ENCODE measurements around the gene AURKAIP1. TPM values are rescaled to one million over a fixed set of nuclear protein-coding genes. Genes with fewer than 3 reads are reported as not detected.

The AURKAIP1 gene
- total and polyA plus RNA-seq, 2 donors (not counting 1 experiment from before 2014, with no cell fraction given), result 42.2 to 85.2 TPM

DNA sequence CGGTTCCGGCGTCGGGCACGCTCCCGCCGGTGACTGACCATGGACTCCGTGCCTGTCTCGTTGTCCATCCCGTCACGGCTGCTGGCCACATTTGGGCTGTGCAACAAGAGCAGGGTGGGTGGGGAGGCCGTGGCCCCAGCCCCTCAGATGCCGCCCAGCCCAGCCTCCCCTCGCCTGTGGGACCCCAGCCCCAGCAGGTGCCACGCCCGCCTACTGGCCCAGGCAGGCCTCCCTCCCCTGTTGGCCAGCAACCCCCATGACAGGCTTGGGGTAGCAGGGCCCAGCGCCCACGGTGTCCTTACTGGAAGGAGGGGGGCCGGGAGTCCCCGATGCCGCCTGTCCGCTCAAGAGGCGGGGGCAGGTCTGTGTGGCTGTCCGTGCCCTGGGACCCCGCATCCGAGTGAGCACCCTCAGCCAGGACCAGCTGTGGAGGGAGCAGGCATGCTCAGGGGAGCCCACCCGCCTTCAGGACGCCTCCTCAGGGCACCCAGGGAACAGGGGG is 32.9 kb downstream of the AURKAIP1 start:
- Histone ChIP-seq H3K36me3 (ENCODE audit: control insufficient read depth, insufficient read depth, low read length) (peaks cover 29% of the 10 kb centered on the region), H3K4me3 (replicated peaks in 1 of 4; ENCODE audit: control extremely low read depth in 1 of 4, insufficient read depth in 1 of 4, low read depth in 3 of 4, low read length in 4 of 4) (no peak overlapping the region), H3K27me3 (ENCODE audit: control insufficient read depth, insufficient read depth, low read length) (no peaks in the 10 kb centered on the region), H3K9ac (ENCODE audit: insufficient read depth, low read length) (no peak overlapping the region), H3K79me2 (ENCODE audit: control insufficient read depth, insufficient read depth, low read length) (peaks cover 62% of the 10 kb centered on the region), H3K4me2 (ENCODE audit: extremely low read depth, insufficient read depth, low read length) (no peak overlapping the region), H4K20me1 (ENCODE audit: control insufficient read depth, extremely low read depth, insufficient read depth, low read length) (no peaks in the 10 kb centered on the region), H3K27ac (ENCODE audit: insufficient read depth, low read length) (no peak overlapping the region), H2AFZ (ENCODE audit: low read length) (no peak overlapping the region), H3K9me3 (ENCODE audit: control insufficient read depth, insufficient read depth, low read depth, low read length) (no peaks in the 10 kb centered on the region), H3K4me1 (ENCODE audit: control insufficient read depth, extremely low read depth, insufficient read depth, low read length) (peaks cover 25% of the 10 kb centered on the region)
- TF ChIP-seq EZH2 (IDR thresholded peaks at IDR 0.05; ENCODE audit: low read length, missing control alignments), result no peak
- TF ChIP-seq, protein P1, sequence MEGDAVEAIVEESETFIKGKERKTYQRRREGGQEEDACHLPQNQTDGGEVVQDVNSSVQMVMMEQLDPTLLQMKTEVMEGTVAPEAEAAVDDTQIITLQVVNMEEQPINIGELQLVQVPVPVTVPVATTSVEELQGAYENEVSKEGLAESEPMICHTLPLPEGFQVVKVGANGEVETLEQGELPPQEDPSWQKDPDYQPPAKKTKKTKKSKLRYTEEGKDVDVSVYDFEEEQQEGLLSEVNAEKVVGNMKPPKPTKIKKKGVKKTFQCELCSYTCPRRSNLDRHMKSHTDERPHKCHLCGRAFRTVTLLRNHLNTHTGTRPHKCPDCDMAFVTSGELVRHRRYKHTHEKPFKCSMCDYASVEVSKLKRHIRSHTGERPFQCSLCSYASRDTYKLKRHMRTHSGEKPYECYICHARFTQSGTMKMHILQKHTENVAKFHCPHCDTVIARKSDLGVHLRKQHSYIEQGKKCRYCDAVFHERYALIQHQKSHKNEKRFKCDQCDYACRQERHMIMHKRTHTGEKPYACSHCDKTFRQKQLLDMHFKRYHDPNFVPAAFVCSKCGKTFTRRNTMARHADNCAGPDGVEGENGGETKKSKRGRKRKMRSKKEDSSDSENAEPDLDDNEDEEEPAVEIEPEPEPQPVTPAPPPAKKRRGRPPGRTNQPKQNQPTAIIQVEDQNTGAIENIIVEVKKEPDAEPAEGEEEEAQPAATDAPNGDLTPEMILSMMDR (conservative IDR thresholded peaks at IDR 0.05 in 1 of 2, IDR thresholded peaks at IDR 0.05 in 1 of 2; ENCODE audit: low read depth in 1 of 2, low read length in 2 of 2), result no peak
- DNase-seq (ENCODE audit: low read depth in 2 of 2), result no peak

DNA sequence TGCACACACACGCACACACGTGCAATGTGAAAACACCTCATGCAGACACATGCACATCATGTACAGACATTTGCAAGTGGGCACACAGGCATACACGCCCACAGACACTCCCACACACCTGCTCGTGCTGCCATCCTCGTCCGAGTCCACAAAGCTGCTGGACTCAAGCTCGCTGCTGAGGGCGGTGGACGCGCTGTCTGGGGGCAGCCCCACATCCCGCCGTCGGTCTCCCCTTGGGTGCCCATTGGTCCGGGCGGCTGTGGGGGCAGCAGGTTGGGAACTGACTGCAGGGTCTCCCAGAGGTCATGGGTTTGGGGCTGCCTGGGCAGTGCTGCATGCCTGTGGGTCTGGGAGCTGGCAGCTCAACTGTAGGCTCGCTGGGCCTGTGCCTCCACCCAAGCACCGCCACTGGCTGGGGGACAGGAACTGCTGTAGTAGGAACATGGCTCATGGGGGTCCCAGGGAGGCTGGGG is 33.4 kb downstream of the AURKAIP1 start:
- H3K9me3 ChIP-seq (ENCODE audit: control insufficient read depth, insufficient read depth, low read depth, low read length), result no peaks in the 10 kb centered on the region
- peaks cover 57% of the 10 kb centered on the region for H3K79me2 ChIP-seq (ENCODE audit: control insufficient read depth, insufficient read depth, low read length)
- H3K4me1 ChIP-seq (ENCODE audit: control insufficient read depth, extremely low read depth, insufficient read depth, low read length), result peaks cover 23% of the 10 kb centered on the region
- H3K9ac ChIP-seq (ENCODE audit: insufficient read depth, low read length), result no peak overlapping the region
- H3K4me3 ChIP-seq (replicated peaks in 1 of 4; ENCODE audit: control extremely low read depth in 1 of 4, insufficient read depth in 1 of 4, low read depth in 3 of 4, low read length in 4 of 4), result no peak overlapping the region
- no peak overlapping the region for H3K4me2 ChIP-seq (ENCODE audit: extremely low read depth, insufficient read depth, low read length)
- H3K27me3 ChIP-seq (ENCODE audit: control insufficient read depth, insufficient read depth, low read length), result no peaks in the 10 kb centered on the region
- no peak overlapping the region for H2AFZ ChIP-seq (ENCODE audit: low read length)
- TF ChIP-seq, protein P1 (conservative IDR thresholded peaks at IDR 0.05 in 1 of 2, IDR thresholded peaks at IDR 0.05 in 1 of 2; ENCODE audit: low read depth in 1 of 2, low read length in 2 of 2), result no peak
- TF ChIP-seq EZH2 (IDR thresholded peaks at IDR 0.05; ENCODE audit: low read length, missing control alignments), result no peak
- H3K36me3 ChIP-seq (ENCODE audit: control insufficient read depth, insufficient read depth, low read length), result peaks cover 32% of the 10 kb centered on the region
- H3K27ac ChIP-seq (ENCODE audit: insufficient read depth, low read length), result no peak overlapping the region
- DNase-seq (ENCODE audit: low read depth in 2 of 2), result no peak
- H4K20me1 ChIP-seq (ENCODE audit: control insufficient read depth, extremely low read depth, insufficient read depth, low read length), result no peaks in the 10 kb centered on the region

DNA sequence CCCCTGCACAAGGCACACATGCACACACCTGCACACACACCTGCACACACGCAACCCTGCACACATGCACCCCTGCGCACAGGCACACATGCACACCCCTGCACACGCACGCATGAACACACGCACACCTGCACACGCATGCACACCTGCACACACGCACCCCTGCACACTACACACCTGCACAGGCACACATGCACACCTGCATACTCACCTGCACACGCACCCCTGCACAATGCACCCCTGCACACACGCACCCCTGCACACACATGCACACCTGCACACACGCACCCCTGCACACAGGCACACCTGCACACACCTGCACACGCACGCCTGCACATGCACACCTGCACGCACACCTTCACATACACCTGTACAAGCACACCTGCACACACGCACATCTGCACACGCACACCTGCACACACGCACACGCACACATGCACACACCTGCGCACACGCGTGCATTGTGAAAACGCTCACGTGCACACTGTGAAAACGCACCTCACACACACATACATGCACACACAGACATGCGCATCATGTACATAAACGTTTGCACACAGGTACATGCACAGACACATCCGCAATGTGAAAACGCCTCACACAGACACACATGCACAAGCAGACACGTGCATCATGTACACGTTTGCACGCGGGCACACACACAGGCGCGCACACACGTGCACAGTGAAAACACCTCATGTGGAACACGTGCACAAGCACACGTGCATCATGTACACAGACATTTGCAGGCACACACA is 34.0 kb downstream of the AURKAIP1 start:
- Histone ChIP-seq H3K27ac (ENCODE audit: insufficient read depth, low read length) (no peak overlapping the region), H2AFZ (ENCODE audit: low read length) (no peak overlapping the region), H3K9ac (ENCODE audit: insufficient read depth, low read length) (no peak overlapping the region), H3K36me3 (ENCODE audit: control insufficient read depth, insufficient read depth, low read length) (peaks cover 32% of the 10 kb centered on the region), H4K20me1 (ENCODE audit: control insufficient read depth, extremely low read depth, insufficient read depth, low read length) (no peaks in the 10 kb centered on the region), H3K27me3 (ENCODE audit: control insufficient read depth, insufficient read depth, low read length) (no peaks in the 10 kb centered on the region), H3K4me3 (replicated peaks in 1 of 4; ENCODE audit: control extremely low read depth in 1 of 4, insufficient read depth in 1 of 4, low read depth in 3 of 4, low read length in 4 of 4) (no peak overlapping the region), H3K9me3 (ENCODE audit: control insufficient read depth, insufficient read depth, low read depth, low read length) (no peaks in the 10 kb centered on the region), H3K79me2 (ENCODE audit: control insufficient read depth, insufficient read depth, low read length) (peaks cover 51% of the 10 kb centered on the region), H3K4me2 (ENCODE audit: extremely low read depth, insufficient read depth, low read length) (no peak overlapping the region), H3K4me1 (ENCODE audit: control insufficient read depth, extremely low read depth, insufficient read depth, low read length) (peaks cover 16% of the 10 kb centered on the region)
- TF ChIP-seq, protein P1 (conservative IDR thresholded peaks at IDR 0.05 in 1 of 2, IDR thresholded peaks at IDR 0.05 in 1 of 2; ENCODE audit: low read depth in 1 of 2, low read length in 2 of 2), result no peak
- TF ChIP-seq EZH2 (IDR thresholded peaks at IDR 0.05; ENCODE audit: low read length, missing control alignments), result no peak
- DNase-seq (ENCODE audit: low read depth in 2 of 2), result no peak
